Gastrocnemius medialis (tissue), 4 donors: Measurements from ENCODE around the gene CWC22. TPM values are rescaled to one million over a fixed set of nuclear protein-coding genes. Genes with fewer than 3 reads are reported as not detected.

Experiments
- ATAC-seq, 2 donors: fragments of 150-250 bp; one replicate each; pipeline ENCODE4 v1.9.1; 2016
- DNase-seq, 2 donors: peaks; one replicate each; pipeline ENCODE4 v3.0.0-alpha.2; 2019
- H3K27ac ChIP-seq, 4 donors: fragments of 200-600 bp; sonication (generic); 1 replicate in 1 of 4; 2 replicates in 3 of 4; pipeline ENCODE4 v1.5.1; 2016 to 2018; ENCODE audit warnings: mild to moderate bottlenecking in 2 of 4, moderate library complexity in 1 of 4
- H3K27me3 ChIP-seq, 3 donors: fragments of 200-600 bp; sonication (generic) in 2 of 3; 1 replicate in 1 of 3; 2 replicates in 2 of 3; pipeline versions ENCODE4 v1.5.1 to v1.6.0; 2016 to 2019; ENCODE audit warnings: mild to moderate bottlenecking in 1 of 3, moderate library complexity in 1 of 3
- H3K36me3 ChIP-seq, 2 donors: fragments of 200-600 bp; sonication (generic) in 1 of 2; one replicate each; pipeline ENCODE4 v1.5.1; 2017 to 2018
- H3K4me1 ChIP-seq, 2 donors: fragments of 200-600 bp; sonication (generic) in 1 of 2; one replicate each; pipeline ENCODE4 v1.5.1; 2016 to 2017; ENCODE audit warnings: mild to moderate bottlenecking in 2 of 2
- H3K4me3 ChIP-seq, 4 donors: fragments of 200-600 bp; sonication (generic) in 3 of 4; 1 replicate in 1 of 4; 2 replicates in 3 of 4; pipeline ENCODE4 v1.5.1; 2016 to 2019; ENCODE audit warnings: mild to moderate bottlenecking in 2 of 4
- H3K9me3 ChIP-seq, 3 donors: fragments of 200-600 bp; sonication (generic) in 2 of 3; 1 replicate in 1 of 3; 2 replicates in 2 of 3; pipeline ENCODE4 v1.5.1; 2016 to 2019
- CTCF ChIP-seq, 5 experiments: fragments of 450-650 bp in 3 of 5; fragments of 200-600 bp in 2 of 5; sonication (generic) in 2 of 5; IDR thresholded peaks in 4 of 5; conservative IDR thresholded peaks in 1 of 5; 1 replicate in 4 of 5; 2 replicates in 1 of 5; pipeline ENCODE4 v1.5.1; 2016 to 2019; ENCODE audit warnings: antibody characterized with exemption in 5 of 5, mild to moderate bottlenecking in 3 of 5, moderate library complexity in 3 of 5
- POLR2A ChIP-seq, 2 donors: fragments of 450-650 bp; IDR thresholded peaks; one replicate each; pipeline ENCODE4 v1.6.1; 2017; ENCODE audit warnings: antibody characterized with exemption in 2 of 2, mild to moderate bottlenecking in 2 of 2, moderate library complexity in 2 of 2
- in situ Hi-C, 4 donors: fragments of 200-750 bp; cut with MboI; loops; one replicate each; pipeline versions ENCODE4 v1.15.0 to v1.8.0; 2017; ENCODE audit warnings: low sequenced_read_pairs in 4 of 4
- intact Hi-C: fragments of 100-400 bp; cut with DNase I; formaldehyde crosslinking; loops from one replicate; pipeline ENCODE4 v1.15.1; 2023; ENCODE audit warnings: low total_unique reads
- total RNA-seq, 4 donors: library from RNA; depleted of rRNA; stranded (reverse); fragments of >200 nt; gene quantifications; one replicate each; pipeline versions ENCODE4 v1.1.0 to v1.2.3, GENCODE V29; 2016

Gene CWC22
- total RNA-seq, 4 donors from 2014 or later = 9.7 to 15.6 (median 12.8) TPM

- Histone ChIP-seq H3K36me3 (peaks cover 0 to 69% of the 10 kb centered on the region in 2 donors), H3K4me1 (no peaks in the 10 kb centered on the region), H3K27ac (no peak overlapping the region), H3K4me3 (no peak overlapping the region), H3K27me3 (no peaks in the 10 kb centered on the region), H3K9me3 (no peaks in the 10 kb centered on the region)
- in situ Hi-C loops = no loop called here
- DNase-seq (no peak), ATAC-seq (no peak)
- no peak for TF ChIP-seq CTCF (IDR thresholded peaks at IDR 0.05 in 4 of 5, conservative IDR thresholded peaks at IDR 0.05 in 1 of 5)
- no peak for TF ChIP-seq POLR2A (IDR thresholded peaks at IDR 0.05)
- intact Hi-C loops = no loop called here
These were observed 60.1 kb downstream of the CWC22 start for GRCh38 chr2:179946810-179947615.

- in situ Hi-C loops (no loop called here), intact Hi-C loops (no loop called here)
- no peak overlapping the region for H3K4me3 ChIP-seq
- no peak for TF ChIP-seq POLR2A (IDR thresholded peaks at IDR 0.05)
- TF ChIP-seq CTCF (IDR thresholded peaks at IDR 0.05 in 4 of 5, conservative IDR thresholded peaks at IDR 0.05 in 1 of 5) = no peak
- H3K27me3 ChIP-seq = no peaks in the 10 kb centered on the region
- H3K4me1 ChIP-seq = no peaks in the 10 kb centered on the region
- ATAC-seq (no peak), DNase-seq (no peak)
- peaks cover 0 to 63% of the 10 kb centered on the region in 2 donors for H3K36me3 ChIP-seq
- no peak overlapping the region for H3K27ac ChIP-seq
- no peaks in the 10 kb centered on the region for H3K9me3 ChIP-seq
These were observed 60.8 kb downstream of the CWC22 start for GRCh38 chr2:179946346-179946745.

GRCh38 chr2:179939259-179939658 is 67.8 kb downstream of the CWC22 start:
- no peak overlapping the region for H3K27ac ChIP-seq
- ATAC-seq = no peak
- peaks cover 0 to 7% of the 10 kb centered on the region in 2 donors for H3K36me3 ChIP-seq
- intact Hi-C loops (no loop called here), in situ Hi-C loops (no loop called here)
- no peaks in the 10 kb centered on the region for H3K9me3 ChIP-seq
- TF ChIP-seq POLR2A (IDR thresholded peaks at IDR 0.05) (no peak), CTCF (IDR thresholded peaks at IDR 0.05 in 4 of 5, conservative IDR thresholded peaks at IDR 0.05 in 1 of 5) (no peak)
- no peak overlapping the region for H3K4me3 ChIP-seq
- no peaks in the 10 kb centered on the region for H3K27me3 ChIP-seq
- no peak for DNase-seq
- peaks cover 0 to 3% of the 10 kb centered on the region in 2 donors for H3K4me1 ChIP-seq

GRCh38 chr2:179938026-179938425 is 69.1 kb downstream of the CWC22 start:
- no peak for DNase-seq
- Histone ChIP-seq H3K36me3 (no peaks in the 10 kb centered on the region), H3K4me3 (no peak overlapping the region), H3K27ac (no peak overlapping the region), H3K9me3 (no peaks in the 10 kb centered on the region), H3K27me3 (no peaks in the 10 kb centered on the region), H3K4me1 (peaks cover 0 to 3% of the 10 kb centered on the region in 2 donors)
- intact Hi-C loops (no loop called here), in situ Hi-C loops (no loop called here)
- TF ChIP-seq POLR2A (IDR thresholded peaks at IDR 0.05) = no peak
- no peak for TF ChIP-seq CTCF (IDR thresholded peaks at IDR 0.05 in 4 of 5, conservative IDR thresholded peaks at IDR 0.05 in 1 of 5)
- no peak for ATAC-seq
